ENCODE measurements around the gene OVCA2. TPM values are rescaled to one million over a fixed set of nuclear protein-coding genes. Genes with fewer than 3 reads are reported as not detected.

OVCA2 gene
- total RNA-seq, 1 donor from 2014 or later: 25.6 TPM

GRCh38 chr17:2083613-2084035 lies 41.8 kb downstream of the OVCA2 start:
- peaks cover 29% of the 10 kb centered on the region for H3K4me1 Mint-ChIP-seq
- peak overlapping the region; percentile 32 for H3K27ac Mint-ChIP-seq (ENCODE audit: unreplicated experiment)
- no peak for DNase-seq (ENCODE audit: low read depth, low spot score)
- peaks cover 8% of the 10 kb centered on the region for H3K36me3 Mint-ChIP-seq (ENCODE audit: low read depth)
- no peak overlapping the region for H3K4me3 Mint-ChIP-seq
- no peak for TF ChIP-seq CTCF (conservative IDR thresholded peaks at IDR 0.05)
- no peaks in the 10 kb centered on the region for H3K27me3 Mint-ChIP-seq (ENCODE audit: low read depth)
- no peaks in the 10 kb centered on the region for H3K9me3 Mint-ChIP-seq

- no peak for DNase-seq (ENCODE audit: low read depth, low spot score)
- H3K9me3 Mint-ChIP-seq: no peaks in the 10 kb centered on the region
- H3K36me3 Mint-ChIP-seq (ENCODE audit: low read depth): peaks cover 4% of the 10 kb centered on the region
- no peak overlapping the region for H3K4me3 Mint-ChIP-seq
- H3K27ac Mint-ChIP-seq (ENCODE audit: unreplicated experiment): peak overlapping the region; percentile 86
- no peak for TF ChIP-seq CTCF (conservative IDR thresholded peaks at IDR 0.05)
- peaks cover 33% of the 10 kb centered on the region for H3K4me1 Mint-ChIP-seq
- no peaks in the 10 kb centered on the region for H3K27me3 Mint-ChIP-seq (ENCODE audit: low read depth)
Measured at GRCh38 chr17:2084036-2084765, 42.4 kb downstream of the OVCA2 start.

- Mint-ChIP-seq H3K36me3 (ENCODE audit: low read depth) (no peaks in the 10 kb centered on the region), H3K27me3 (ENCODE audit: low read depth) (no peaks in the 10 kb centered on the region), H3K27ac (ENCODE audit: unreplicated experiment) (peak overlapping the region; percentile 86), H3K4me3 (no peak overlapping the region), H3K4me1 (peaks cover 40% of the 10 kb centered on the region), H3K9me3 (no peaks in the 10 kb centered on the region)
- no peak for TF ChIP-seq CTCF (conservative IDR thresholded peaks at IDR 0.05)
- no peak for DNase-seq (ENCODE audit: low read depth, low spot score)
Measured at GRCh38 chr17:2084766-2085647, 43.2 kb downstream of the OVCA2 start.

- H3K36me3 Mint-ChIP-seq (ENCODE audit: low read depth): no peaks in the 10 kb centered on the region
- no peaks in the 10 kb centered on the region for H3K27me3 Mint-ChIP-seq (ENCODE audit: low read depth)
- TF ChIP-seq CTCF (conservative IDR thresholded peaks at IDR 0.05): no peak
- peaks cover 45% of the 10 kb centered on the region for H3K4me1 Mint-ChIP-seq
- peak overlapping the region; percentile 31 for H3K27ac Mint-ChIP-seq (ENCODE audit: unreplicated experiment)
- H3K4me3 Mint-ChIP-seq: no peak overlapping the region
- no peaks in the 10 kb centered on the region for H3K9me3 Mint-ChIP-seq
- DNase-seq (ENCODE audit: low read depth, low spot score): no peak
Measured at GRCh38 chr17:2085648-2085949, 43.8 kb downstream of the OVCA2 start.

- Mint-ChIP-seq H3K4me3 (no peak overlapping the region), H3K9me3 (no peaks in the 10 kb centered on the region), H3K36me3 (ENCODE audit: low read depth) (no peaks in the 10 kb centered on the region), H3K4me1 (peaks cover 51% of the 10 kb centered on the region), H3K27me3 (ENCODE audit: low read depth) (no peaks in the 10 kb centered on the region), H3K27ac (ENCODE audit: unreplicated experiment) (no peak overlapping the region)
- DNase-seq (ENCODE audit: low read depth, low spot score): no peak
- no peak for TF ChIP-seq CTCF (conservative IDR thresholded peaks at IDR 0.05)
Measured at GRCh38 chr17:2086306-2086705, 44.5 kb downstream of the OVCA2 start.
